ENCODE measurements around the gene CDC37. TPM values are rescaled to one million over a fixed set of nuclear protein-coding genes. Genes with fewer than 3 reads are reported as not detected.
"Not testable (repeated sequence)": the region's sequence is repeated elsewhere in the genome, so short reads cannot be mapped to it uniquely, and the experiment has no call there.

Gene CDC37
- total and polyA plus RNA-seq, 12 donors = 72.8 to 518 (median 117) TPM

GRCh38 chr19:10389863-10390262 lies 13.5 kb downstream of the CDC37 start:
- Histone ChIP-seq H3K9me3 (replicated peaks in 1 of 3) (no peaks in the 10 kb centered on the region), H3K36me3 (replicated peaks in 1 of 2) (peaks cover 0 to 41% of the 10 kb centered on the region in 2 donors), H3K4me1 (replicated peaks in 1 of 2) (peaks cover 0 to 3% of the 10 kb centered on the region in 2 donors), H3K27ac (no peak overlapping the region), H3K27me3 (no peaks in the 10 kb centered on the region), H3K4me3 (no peak overlapping the region)
- 25 to 52% (median 45%) methylated on average over 9 to 12 of the region's 12 CpGs for WGBS, 4 donors
- TF ChIP-seq POLR2A (IDR thresholded peaks at IDR 0.05) = no peak
- TF ChIP-seq CTCF (IDR thresholded peaks at IDR 0.05) = no peak
- DNase-seq = no peak
- intact Hi-C loops (cut with DNase I) = loop anchor here (2.0 to 5.0 kb wide), 2 partner anchors 53 to 121 kb away; partner anchors contain the start of gene ICAM3 (in 1 of the 2)

- no peak overlapping the region for H3K27ac ChIP-seq
- no peaks in the 10 kb centered on the region for H3K9me3 ChIP-seq (replicated peaks in 1 of 3)
- H3K4me3 ChIP-seq = no peak overlapping the region
- 0 to 4% (median 1%) methylated on average over 3 of the region's 3 CpGs for WGBS, 4 donors
- H3K36me3 ChIP-seq (replicated peaks in 1 of 2) = peaks cover 0 to 32% of the 10 kb centered on the region in 2 donors
- intact Hi-C loops (cut with DNase I) = no loop called here
- peaks cover 0 to 3% of the 10 kb centered on the region in 2 donors for H3K4me1 ChIP-seq (replicated peaks in 1 of 2)
- H3K27me3 ChIP-seq = no peaks in the 10 kb centered on the region
- peak; percentile 81 to 97 (median 88) for DNase-seq
- no peak for TF ChIP-seq POLR2A (IDR thresholded peaks at IDR 0.05)
- peak; percentile 87 to 94 (median 91) for TF ChIP-seq CTCF (IDR thresholded peaks at IDR 0.05)
These were observed 14.4 kb downstream of the CDC37 start for GRCh38 chr19:10388957-10389356.

GRCh38 chr19:10384580-10384979 lies 18.8 kb downstream of the CDC37 start:
- 81 to 83% (median 81%) methylated on average over 5 to 9 of the region's 9 CpGs for WGBS, 4 donors
- intact Hi-C loops (cut with DNase I) = no loop called here

GRCh38 chr19:10383223-10383499 lies 20.2 kb downstream of the CDC37 start:
- intact Hi-C loops (cut with DNase I) = not testable (repeated sequence)

More at GRCh38 chr19:10384580-10384979, 18.8 kb downstream of the CDC37 start:
- H3K27ac ChIP-seq = no peak overlapping the region
- H3K4me1 ChIP-seq (replicated peaks in 1 of 2) = peaks cover 0 to 13% of the 10 kb centered on the region in 2 donors
- no peaks in the 10 kb centered on the region for H3K9me3 ChIP-seq (replicated peaks in 1 of 3)
- H3K4me3 ChIP-seq = no peak overlapping the region
- DNase-seq = no peak
- no peak for TF ChIP-seq POLR2A (IDR thresholded peaks at IDR 0.05)
- TF ChIP-seq CTCF (IDR thresholded peaks at IDR 0.05) = no peak
- no peaks in the 10 kb centered on the region for H3K36me3 ChIP-seq (replicated peaks in 1 of 2)
- H3K27me3 ChIP-seq = no peaks in the 10 kb centered on the region

More at GRCh38 chr19:10383223-10383499, 20.2 kb downstream of the CDC37 start:
- not testable (repeated sequence) for H3K27me3 ChIP-seq; H3K27ac ChIP-seq; H3K36me3 ChIP-seq (replicated peaks in 1 of 2); H3K9me3 ChIP-seq (replicated peaks in 1 of 3); DNase-seq; H3K4me3 ChIP-seq
- H3K4me1 ChIP-seq (replicated peaks in 1 of 2) = peaks cover 0 to 18% of the 10 kb centered on the region in 2 donors
- WGBS, 4 donors = 77 to 85% (median 82%) methylated on average over 8 of the region's 8 CpGs

All from adrenal gland (tissue), 12 donors.